Stimulated activated CD8-positive, alpha-beta memory T cell treated with anti-CD3 and anti-CD28 coated beads, Interleukin-7, amount 100 ng/mL, for 4 hours (primary cell): ENCODE results near the gene NPAS2.

ENCODE experiments used
- DNase-seq, 2 donors: peaks; one replicate each; pipeline ENCODE4 v3.0.0-alpha.2; 2020; ENCODE audit warnings: low read depth in 2 of 2

NPAS2 gene

DNA sequence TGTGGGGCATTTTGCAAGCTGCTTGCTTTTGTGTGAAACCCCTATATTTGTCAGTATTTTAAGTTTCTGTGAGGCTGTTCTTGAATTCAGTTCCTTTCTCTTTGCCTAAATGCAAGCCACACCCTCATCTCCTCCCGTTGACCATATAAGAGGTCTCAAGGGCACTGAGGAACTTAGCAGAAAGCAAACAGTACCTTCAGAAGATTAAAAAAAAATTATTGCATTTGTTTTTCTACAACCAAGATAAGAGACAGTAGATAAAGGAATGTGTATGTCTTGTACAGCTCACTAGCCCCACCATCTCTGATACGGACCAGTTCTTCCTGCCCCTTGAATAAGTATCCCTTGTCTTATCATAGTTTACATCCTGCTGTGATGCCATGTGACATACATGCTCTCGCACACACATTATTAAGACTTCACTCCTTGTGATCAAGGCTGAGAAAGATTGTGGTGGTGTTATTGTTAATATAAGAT is 64.2 kb downstream of the NPAS2 start:
- DNase-seq, result no peak

DNA sequence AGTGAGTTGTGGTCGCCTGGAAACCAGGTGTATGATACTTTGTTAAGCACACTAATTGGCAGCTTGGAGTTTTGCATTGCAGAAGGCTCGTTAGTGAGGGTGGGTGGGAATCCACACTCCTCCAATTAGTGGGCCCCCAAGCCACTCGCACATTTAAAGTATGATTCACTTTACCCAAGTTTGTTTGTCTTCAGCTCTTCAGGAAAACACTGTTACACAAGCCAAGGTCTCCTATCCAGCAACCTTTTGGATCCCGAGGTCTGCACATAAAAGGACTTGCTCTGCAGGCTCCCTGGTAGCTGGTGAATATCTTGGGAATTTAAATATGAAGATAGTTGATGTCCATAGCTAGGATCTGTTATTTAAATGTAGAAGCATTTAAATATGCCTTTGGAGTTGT is 66.1 kb downstream of the NPAS2 start:
- DNase-seq, result no peak

DNA sequence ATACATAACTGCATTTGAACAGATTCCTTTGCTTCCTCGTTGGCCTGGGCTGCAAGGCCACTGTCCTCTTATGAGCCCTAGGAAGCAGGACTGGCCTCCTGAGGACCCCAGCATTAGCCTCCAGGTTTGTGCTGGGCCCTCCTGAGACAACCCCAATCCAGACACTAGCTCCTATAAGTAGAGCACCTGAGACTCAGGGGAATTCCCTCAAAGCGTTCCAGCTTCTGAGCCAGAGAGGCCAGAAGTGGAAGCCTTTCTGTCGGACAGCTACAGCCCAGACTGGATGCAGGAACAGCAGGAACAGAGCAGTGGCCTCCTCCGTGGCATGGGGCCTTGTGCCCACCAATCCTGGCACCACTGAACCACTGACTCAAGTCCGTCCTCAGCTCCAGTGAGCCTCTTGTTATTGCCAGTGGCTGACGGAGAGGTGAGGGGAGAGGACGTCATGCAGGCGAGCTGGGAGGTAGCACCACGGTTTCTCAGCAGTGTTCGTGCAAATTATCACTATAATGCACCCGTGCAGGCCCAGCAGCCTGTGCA is 67.2 kb downstream of the NPAS2 start:
- DNase-seq, result no peak

DNA sequence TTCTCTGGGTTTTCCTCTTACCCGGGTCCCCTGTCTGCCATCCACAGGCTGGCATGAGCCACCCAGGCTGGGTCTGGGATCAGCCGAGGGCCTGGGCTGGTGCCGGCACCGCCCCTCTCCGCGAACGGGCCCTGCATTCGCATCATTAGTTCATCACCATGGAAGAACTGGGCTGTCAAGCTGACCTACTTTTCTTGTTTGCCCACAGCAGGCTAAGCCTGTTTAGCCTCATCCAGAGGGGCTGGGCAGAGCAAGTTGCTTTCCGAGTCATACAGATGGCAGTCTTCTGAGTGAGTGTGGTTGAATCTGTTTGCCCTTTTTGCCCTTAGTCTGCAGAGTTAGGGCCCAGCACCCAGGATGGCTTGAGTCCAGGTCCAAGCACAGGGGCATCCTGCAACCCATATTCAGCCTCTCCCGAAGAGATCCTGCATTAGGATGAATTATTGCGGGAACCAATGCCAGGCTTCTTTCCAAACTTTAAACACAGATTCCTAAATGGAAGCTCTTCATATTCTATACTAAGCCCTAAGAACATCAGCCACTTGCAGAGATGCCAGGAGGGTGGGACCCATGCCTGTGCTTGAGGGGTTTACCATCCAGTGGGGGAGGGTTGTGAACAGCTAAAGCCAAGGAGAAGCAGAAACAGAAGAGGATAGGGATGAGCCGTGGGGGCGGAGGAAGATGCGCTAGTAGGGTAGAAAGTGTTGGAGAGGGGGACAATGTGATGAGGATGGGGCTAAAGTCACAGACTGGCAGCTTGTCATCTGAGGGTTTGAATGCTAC is 68.0 kb downstream of the NPAS2 start:
- no peak for DNase-seq

DNA sequence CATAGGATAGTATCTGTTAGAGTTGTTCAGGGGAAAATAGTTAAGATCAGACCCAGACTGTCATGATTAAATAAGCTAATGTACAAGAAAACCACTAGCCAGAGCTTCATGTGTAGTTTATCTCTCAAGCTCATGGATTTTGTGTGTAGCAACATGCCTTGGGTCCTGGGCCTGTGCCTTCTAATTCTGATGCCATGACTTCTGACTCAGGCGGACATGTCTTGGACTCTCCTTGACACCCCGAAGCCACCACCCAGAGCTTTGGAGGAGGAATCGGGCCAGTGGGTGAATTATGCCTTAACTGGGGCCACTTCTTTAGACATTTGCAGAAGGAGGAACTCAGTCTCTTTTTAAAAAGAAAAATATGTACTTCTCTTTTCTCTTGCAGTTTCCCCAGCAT is 68.7 kb downstream of the NPAS2 start:
- DNase-seq, result no peak

DNA sequence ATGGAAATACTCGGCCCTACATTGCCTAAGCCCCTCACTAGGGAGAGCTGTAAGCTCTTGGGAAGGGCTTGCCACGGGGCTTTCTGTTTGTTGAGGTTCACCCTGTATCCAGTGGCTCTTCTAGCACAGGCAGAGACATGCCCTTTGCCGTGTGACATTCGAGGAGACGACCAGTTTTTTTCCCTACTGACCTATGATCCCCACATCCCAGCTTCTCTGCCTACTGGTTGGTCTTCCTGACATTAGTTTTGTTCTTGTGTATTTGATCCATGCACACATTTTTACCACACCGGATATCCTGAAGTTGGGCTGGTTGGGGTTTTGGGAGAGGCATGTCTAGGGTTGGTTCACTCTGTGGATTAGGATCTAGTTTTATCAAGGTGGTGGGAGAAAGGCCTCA is 69.3 kb downstream of the NPAS2 start:
- no peak for DNase-seq

DNA sequence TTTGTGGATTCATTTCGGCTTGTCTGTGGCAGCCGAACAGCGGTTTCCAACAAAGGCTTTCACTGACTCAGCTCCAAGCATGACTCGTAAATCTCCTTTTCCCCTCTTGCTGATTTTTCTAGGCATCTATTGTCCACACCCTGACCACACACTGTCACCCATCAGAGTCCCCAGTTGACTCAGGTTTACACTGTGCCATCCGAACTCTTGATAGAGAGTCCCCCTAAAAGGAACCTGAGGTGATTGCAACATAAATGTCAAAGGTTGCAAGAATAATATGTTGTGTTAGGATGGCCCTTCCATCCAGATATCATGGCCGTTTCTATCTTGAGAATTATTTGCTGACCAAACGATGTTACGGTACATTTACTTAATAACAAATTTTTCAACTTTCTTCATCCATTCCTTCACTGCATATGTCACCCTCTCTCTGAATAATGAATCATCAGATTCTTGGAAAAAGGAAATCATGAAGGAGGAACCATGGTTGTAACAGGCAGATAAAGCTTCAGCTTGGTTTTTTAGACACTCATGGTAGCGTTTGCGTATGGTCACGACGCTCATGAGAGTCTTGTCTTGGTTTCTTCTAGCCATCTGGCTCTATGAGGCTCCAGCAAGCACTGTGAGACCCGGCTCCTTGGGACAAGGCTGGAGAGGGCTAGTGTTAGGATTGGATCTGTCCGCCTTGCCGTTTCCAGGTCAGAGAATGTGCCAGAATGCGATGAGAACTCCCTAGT is 72.1 kb downstream of the NPAS2 start:
- no peak for DNase-seq

DNA sequence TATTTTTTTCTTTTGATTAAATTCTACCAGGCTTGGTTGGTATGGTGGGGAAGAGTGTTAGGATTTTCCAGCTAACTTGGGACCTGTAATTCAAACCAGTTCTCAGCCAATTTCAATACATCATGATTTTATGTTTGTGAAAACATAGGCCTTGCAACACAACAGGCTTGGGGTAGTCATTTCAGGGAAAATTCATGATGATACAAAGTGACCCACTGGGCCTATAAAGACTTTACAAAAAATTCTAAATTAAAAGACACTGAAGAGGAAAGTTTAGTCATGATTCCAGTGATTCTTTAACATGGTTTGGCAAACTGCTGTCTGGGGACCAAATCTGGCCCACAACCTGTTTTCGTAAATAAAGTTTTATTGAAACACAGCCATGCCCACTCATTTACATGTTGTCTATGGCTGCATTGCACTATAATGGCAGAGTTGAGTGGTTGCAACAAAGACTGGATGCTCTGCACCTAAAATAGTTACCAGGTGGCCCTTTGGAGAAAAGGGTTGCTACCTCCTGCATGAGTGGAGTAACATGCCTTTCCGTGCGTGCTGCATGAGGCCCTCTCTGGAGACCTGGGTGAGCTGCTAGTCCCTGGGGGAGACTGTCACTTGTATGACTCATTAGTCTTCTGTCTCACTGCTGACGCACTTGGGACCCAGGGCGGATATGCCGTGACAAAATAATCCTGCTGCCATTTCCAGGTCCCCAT is 73.6 kb downstream of the NPAS2 start:
- no peak for DNase-seq

DNA sequence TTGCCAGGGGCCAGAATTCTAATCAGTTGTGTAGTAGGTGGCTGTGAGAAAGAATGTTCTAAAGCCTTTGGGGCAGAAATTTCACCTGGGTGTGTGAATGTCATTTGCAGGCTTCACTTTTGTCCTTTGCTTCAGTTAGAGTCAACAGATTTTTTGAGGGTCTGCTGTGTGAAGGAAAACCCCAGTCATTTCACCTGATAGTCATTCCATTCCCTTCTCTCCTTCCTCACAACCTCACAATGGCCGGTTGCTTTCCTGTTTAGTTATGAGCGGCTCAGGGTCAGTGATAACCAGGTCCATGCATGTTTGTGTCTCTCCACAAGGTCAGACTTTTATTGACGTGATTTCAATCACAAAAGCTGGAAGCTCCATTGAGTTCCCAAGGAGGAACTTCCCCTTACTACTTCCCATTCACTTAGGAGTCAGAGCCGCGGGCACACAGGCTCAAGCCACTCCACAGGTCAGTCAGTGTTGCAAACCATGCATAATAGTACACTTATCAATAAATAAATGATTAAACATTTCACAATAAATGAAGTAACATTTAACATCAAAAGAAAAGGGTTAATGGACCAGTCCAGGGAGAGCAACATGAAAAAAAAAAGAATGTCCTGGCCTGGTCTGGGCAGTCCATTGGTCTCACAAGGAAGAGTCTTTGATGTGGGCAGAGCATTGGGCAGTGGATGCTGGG is 74.3 kb downstream of the NPAS2 start:
- DNase-seq, result no peak

DNA sequence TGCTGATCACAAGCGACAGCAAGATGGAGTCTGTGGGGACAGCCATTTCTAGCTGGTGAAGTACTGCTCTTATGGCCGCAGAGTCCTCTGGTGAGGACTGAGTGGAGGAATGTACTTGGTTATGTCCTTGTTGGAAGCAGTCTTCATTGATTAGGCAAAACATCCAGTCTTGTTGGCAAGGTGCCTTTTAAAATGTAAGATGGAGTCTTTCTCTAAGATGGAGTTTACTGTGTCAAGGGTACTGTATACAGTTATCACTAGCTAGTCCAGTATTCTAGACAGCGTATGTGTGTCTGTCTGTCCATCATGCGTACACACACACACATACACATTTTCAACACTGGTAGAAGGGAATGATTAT is 74.8 kb downstream of the NPAS2 start:
- DNase-seq, result no peak

DNA sequence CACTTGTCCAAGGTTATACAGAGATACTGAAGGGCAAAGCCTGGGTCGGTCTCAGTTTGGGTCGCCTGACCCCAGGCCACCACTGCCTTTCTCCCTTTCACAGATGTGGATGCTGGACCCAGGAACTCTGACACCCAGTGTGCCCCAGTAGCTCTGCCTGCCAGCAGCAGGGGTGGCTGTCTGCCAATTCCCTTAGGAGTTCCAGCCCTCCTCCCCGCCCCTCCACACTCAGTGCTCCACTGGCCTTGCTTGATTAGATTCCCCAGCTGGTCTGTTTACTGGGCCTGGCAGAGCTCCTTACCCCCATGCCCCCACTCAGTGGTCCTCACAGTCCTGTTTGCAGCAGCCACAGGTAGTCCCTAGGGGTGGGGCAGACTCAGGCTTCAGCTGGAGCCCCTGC is 75.5 kb downstream of the NPAS2 start:
- no peak for DNase-seq

DNA sequence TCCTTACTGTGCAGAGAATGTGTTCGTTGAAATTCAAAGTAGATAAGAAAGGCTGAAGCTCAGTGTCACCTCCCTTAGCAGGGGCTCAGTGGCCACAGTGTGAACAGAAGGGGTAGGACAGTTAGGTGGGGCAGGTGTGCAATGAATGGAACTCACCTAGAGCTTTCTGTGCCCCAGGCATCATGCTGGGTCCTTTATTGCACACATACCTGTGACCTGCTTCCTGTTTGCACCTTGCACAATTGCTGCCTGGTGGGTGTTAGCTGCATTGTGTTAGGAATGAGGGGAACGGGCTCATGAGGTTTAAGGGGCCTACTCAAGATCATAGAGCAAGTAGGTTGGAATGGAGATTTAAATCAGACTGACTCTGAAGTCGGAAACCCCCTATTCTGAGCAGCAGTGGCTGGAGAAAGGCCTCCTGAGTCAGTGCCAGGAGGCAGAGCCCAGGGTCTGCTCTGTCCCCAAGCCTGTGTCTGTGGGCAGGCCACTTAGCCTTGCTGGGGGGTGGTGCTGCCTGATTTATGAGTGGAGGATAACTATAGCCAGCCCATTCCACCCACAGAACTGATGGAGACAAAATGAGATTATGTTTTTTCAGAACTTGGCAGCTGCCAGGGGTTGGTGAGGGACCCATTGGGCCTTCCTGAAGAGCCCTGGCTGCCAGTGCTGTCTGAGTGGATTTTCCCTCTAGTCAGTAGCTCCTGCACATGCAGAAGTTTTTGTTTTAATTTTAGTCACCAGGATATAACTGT is 76.2 kb downstream of the NPAS2 start:
- DNase-seq, result no peak

DNA sequence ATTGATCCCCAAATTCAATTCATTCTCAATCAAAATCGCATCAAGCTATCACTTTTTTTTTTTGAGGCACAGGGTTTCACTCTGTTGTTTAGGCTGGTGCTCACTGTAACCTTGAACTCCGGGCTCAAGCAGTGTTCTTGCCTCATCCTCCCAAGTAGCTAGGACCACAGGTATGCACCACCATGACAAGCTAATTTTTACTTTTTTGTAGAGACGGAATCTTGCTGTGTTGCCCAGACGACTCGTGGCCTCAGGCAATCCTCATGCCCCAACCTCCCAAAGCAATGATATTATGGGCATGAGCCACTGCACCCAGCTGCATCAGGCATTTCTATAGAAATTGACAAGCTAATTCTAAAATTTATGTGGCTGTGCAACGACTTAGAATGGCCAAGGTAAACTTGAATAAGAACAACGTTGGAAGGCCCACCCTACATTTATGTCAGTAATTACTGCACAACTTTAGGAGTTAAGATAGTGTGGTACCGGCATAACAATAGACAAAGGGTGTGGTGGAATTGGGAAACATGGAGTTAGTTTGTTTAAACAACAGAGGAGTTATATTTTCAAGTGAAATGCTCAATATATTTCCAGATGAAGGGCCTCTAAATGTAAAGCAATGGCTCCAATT is 78.2 kb downstream of the NPAS2 start:
- no peak for DNase-seq

DNA sequence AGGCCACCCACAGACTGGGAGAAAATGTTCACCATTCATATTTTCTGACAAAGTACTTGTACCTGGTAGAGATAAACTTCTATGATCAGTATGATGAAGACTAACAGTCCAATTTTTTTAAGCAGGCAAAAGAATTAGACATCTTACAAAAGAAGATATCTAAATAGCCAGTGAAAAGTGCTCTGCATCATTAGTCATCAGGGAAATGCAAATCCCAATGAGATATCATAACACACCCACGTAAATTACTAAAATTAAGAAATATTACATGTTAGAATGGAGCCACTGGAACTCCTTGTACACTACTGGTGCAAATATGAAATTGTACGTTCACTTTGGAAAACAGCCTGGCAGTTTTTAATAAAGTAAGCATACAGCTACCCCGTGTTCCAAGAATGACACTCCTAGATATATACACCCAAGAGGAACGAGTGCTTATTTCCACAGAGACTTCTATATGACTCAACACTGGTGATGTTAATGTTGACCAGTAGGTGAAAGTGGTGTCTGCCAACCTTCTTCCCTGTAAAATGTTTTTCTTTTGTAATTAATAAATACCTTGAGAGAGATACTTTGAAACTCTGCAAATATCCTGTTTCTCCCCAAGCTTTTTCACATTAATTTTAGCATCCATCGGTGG is 80.3 kb downstream of the NPAS2 start:
- no peak for DNase-seq

DNA sequence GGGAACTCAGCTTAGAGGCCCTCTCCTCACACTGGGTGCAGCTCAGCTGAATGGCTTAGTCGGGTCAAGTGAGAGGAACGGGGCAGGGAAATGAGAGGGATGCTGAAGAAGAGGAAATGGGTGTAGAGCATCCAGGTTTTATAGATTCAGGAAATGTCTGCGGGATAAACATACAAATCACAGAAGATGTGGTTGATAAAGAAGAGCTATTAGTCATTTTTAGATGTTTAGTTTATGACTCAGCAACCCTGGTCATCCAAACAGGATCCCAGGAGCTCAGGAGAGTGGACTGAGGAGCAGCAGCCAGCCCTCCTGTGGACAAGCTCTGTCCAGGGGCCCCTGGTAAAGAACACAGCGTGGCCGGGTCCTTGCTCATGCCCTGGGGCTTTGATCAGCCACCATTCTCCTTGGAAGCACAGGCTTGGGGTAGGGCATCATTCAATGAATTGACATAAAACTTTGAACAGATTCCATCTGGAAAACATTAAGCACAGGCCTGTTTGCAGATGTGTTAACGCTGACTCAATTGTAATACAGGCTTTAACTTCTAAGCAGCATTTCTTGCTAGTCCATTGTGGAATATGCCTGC is 83.0 kb downstream of the NPAS2 start:
- no peak for DNase-seq

DNA sequence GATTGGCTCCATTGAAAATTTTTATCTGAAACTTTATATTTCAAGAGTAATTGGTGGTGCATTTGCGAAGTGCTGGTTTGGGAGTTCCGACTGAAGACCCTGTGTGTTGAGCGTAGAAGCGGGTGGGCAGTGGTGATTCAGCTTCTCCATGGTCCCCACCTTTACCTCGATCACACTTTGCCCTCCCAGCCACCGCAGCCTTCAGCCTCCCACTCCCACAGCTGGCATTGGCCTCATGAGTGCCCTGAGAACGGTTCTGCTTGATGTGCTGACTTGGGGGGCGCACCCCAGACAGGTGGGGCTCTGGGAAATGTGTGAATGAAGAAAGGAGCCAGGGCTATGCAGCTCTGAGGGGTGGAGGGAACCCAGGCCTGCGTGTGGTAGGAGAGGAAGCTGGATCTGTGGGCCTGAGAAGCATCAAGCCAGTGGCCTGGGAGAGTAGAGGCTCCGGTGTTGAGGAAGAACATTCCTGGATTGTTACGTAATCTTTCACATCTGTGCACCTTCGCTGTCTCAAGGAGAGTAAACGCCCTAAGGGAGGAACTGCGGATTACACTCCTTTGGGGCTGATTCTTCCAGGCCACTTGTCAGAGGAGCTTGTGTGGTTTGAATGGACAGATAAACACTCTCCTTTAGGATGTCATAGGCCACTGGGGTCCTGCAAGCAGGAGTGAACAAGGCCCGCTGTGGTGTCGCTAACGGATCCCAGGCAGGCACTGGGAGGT is 83.8 kb downstream of the NPAS2 start:
- DNase-seq, result no peak

DNA sequence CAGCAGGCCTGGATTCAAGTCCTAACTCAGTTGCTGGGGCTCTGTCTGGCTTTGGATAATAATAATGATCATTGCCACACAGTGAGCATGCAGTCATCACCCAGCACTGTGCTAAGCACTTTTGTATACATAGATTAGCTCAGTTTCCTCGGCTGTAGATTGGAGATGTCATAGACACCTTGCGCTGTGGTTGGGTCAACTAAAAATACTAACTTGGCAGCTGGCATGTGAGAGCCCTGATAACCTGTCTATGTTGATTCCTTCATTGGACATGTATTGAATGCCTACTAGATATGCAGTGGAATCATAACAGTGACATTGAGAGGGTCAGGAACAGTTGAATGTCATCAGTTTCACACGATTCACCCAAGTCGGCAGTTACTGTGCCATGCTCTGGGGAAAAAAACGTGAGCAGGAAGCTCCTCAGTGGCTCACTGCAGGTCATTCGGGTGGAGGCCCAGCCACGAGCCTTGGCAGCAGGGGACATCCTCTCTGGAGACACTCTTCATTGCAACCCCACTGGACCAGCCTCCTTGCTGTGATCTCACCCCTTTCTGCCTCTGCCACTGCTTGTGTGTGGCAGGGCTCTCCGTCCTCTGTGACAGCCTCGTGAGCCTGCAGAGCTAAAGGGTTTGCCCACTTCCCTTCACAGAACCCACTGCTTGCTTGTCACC is 85.3 kb downstream of the NPAS2 start:
- DNase-seq, result no peak

DNA sequence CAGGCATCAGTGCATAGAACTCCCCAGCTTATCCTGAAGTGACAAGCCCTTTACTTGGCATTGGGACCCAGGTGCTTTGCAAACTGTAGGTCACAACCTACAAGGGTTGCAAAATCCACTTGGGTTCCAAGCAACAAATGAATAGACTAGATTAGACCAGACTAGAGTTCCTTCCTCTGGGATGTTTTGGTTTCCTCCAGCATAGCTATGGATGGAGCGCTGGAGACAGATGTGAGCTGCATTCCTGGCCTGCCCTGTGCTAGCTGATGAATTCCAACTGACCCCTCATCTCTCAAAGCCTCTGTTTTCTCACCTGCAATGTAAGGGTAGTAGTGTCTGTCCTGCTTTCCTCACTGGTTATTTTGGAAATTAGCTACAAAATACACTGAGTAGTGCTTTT is 86.2 kb downstream of the NPAS2 start:
- DNase-seq, result no peak

DNA sequence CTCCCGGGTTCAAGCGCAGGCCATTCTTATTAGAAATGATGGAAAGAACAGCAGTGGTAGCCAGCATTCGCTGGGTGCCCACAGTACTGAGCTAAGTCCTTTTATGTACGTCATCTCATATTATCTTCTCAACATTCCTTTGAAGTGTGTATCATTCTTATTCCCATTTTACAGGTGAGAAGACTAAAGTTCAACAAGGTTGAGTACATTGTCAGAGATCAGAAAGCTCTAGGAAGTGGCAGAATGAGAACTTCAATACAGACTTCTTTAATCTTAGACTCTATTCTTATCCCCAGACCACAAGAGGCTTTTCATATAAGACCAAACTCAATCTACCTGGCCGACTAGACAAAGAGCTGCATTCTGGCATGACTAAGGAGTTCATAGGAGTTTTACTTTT is 86.7 kb downstream of the NPAS2 start:
- DNase-seq, result no peak
